Measurements from ENCODE around the gene RDH14. TPM values are rescaled to one million over a fixed set of nuclear protein-coding genes. Genes with fewer than 3 reads are reported as not detected.

The RDH14 gene
- total and polyA plus RNA-seq, 10 donors: 14.2 to 26.0 (median 19.1) TPM

DNA sequence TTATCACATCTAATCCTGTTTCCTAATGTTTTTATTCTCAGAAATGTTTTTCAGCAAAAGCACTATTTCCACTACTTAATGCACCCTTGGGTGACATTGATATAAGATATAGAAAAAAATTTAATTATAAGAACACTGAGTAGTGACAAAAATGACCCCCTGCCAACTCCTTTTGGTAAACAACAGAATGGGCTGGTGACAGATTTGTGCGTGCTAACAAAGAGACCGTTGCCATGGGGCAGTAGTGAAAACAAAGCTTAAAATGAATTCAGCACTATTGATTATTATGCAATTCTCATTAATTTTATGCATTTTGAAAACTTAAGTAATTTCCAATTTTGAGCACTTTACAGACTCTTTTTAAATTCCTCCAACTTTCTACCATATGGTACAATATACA, 33.1 kb downstream of the RDH14 start:
- intact Hi-C loops (cut with DNase I; ENCODE audit: low total_unique reads): loop anchor here (10.0 kb wide), 1 partner anchor 217 kb away; no protein-coding TSS in a partner anchor

DNA sequence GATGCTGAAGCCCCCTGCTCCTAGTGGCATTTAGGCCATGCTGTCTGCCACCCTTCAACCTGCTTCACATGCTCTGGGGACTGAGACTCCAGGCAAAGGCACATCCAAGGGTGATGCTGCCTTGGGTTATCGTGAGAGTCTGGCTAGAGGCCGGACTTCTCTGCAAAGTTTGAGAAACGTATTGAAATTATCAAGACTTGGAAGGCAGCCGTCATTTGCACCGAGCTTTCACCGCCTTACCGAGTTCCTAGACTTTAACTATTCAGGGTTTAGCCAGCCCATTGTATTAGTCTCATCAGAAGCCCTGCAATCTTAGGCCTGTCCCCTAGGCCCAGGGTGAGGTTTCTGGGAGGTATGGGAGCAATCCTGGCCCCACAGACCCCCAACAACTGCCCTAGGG, 34.0 kb downstream of the RDH14 start:
- Histone ChIP-seq H3K36me3 (no peaks in the 10 kb centered on the region), H3K9me3 (no peaks in the 10 kb centered on the region), H3K27ac (no peak overlapping the region), H3K4me3 (no peak overlapping the region), H3K4me1 (no peaks in the 10 kb centered on the region), H3K27me3 (replicated peaks in 1 of 7) (no peaks in the 10 kb centered on the region)
- TF ChIP-seq POLR2AphosphoS5 (IDR thresholded peaks at IDR 0.05) (no peak), POLR2A (IDR thresholded peaks at IDR 0.05) (no peak)
- TF ChIP-seq, protein P1, sequence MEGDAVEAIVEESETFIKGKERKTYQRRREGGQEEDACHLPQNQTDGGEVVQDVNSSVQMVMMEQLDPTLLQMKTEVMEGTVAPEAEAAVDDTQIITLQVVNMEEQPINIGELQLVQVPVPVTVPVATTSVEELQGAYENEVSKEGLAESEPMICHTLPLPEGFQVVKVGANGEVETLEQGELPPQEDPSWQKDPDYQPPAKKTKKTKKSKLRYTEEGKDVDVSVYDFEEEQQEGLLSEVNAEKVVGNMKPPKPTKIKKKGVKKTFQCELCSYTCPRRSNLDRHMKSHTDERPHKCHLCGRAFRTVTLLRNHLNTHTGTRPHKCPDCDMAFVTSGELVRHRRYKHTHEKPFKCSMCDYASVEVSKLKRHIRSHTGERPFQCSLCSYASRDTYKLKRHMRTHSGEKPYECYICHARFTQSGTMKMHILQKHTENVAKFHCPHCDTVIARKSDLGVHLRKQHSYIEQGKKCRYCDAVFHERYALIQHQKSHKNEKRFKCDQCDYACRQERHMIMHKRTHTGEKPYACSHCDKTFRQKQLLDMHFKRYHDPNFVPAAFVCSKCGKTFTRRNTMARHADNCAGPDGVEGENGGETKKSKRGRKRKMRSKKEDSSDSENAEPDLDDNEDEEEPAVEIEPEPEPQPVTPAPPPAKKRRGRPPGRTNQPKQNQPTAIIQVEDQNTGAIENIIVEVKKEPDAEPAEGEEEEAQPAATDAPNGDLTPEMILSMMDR (IDR thresholded peaks at IDR 0.05 in 8 of 11, conservative IDR thresholded peaks at IDR 0.05 in 3 of 11): no peak
- 70 to 89% (median 82%) methylated on average over 7 of the region's 7 CpGs for WGBS, 5 donors
- DNase-seq: no peak
- intact Hi-C loops (cut with DNase I; ENCODE audit: low total_unique reads): loop anchor here (10.0 kb wide), 1 partner anchor 218 kb away; no protein-coding TSS in a partner anchor

More for the DNA sequence above, 33.1 kb downstream of the RDH14 start:
- H3K36me3 ChIP-seq: no peaks in the 10 kb centered on the region
- no peak overlapping the region for H3K4me3 ChIP-seq
- H3K4me1 ChIP-seq: no peaks in the 10 kb centered on the region
- H3K27ac ChIP-seq: no peak overlapping the region
- H3K9me3 ChIP-seq: no peaks in the 10 kb centered on the region
- 86 to 92% (median 89%) methylated on average over 2 of the region's 2 CpGs for WGBS, 5 donors
- no peaks in the 10 kb centered on the region for H3K27me3 ChIP-seq (replicated peaks in 1 of 7)
- no peak for TF ChIP-seq POLR2AphosphoS5 (IDR thresholded peaks at IDR 0.05)
- TF ChIP-seq, protein P1 (IDR thresholded peaks at IDR 0.05 in 8 of 11, conservative IDR thresholded peaks at IDR 0.05 in 3 of 11): no peak
- TF ChIP-seq POLR2A (IDR thresholded peaks at IDR 0.05): no peak
- DNase-seq: no peak

DNA sequence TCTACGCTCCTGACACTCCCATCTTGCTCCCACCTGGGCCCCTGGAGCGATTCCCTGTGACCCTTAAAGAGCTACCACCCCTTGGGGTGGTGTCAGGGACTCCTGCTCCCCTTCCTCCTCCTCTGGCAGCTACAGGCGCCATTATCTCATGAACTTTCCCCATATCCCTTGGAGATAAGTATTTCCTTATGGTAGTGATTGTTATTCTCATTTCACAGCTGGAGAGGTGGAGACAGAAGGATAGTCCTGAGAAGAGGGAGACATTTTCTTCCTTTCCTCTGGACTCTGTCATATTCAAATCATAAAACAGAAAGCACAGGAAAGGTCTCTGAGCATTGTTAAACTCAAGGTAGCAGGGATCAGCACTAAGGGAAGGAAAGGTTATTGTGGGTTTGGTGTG, 34.6 kb downstream of the RDH14 start:
- Histone ChIP-seq H3K27me3 (replicated peaks in 1 of 7) (no peaks in the 10 kb centered on the region), H3K36me3 (no peaks in the 10 kb centered on the region), H3K27ac (no peak overlapping the region), H3K9me3 (no peaks in the 10 kb centered on the region), H3K4me3 (no peak overlapping the region), H3K4me1 (no peaks in the 10 kb centered on the region)
- no peak for DNase-seq
- intact Hi-C loops (cut with DNase I; ENCODE audit: low total_unique reads): loop anchor here (10.0 kb wide), 1 partner anchor 219 kb away; no protein-coding TSS in a partner anchor
- WGBS, 5 donors: 79 to 93% (median 86%) methylated on average over 3 of the region's 3 CpGs
- no peak for TF ChIP-seq POLR2A (IDR thresholded peaks at IDR 0.05)
- TF ChIP-seq, protein P1 (IDR thresholded peaks at IDR 0.05 in 8 of 11, conservative IDR thresholded peaks at IDR 0.05 in 3 of 11): no peak
- no peak for TF ChIP-seq POLR2AphosphoS5 (IDR thresholded peaks at IDR 0.05)

DNA sequence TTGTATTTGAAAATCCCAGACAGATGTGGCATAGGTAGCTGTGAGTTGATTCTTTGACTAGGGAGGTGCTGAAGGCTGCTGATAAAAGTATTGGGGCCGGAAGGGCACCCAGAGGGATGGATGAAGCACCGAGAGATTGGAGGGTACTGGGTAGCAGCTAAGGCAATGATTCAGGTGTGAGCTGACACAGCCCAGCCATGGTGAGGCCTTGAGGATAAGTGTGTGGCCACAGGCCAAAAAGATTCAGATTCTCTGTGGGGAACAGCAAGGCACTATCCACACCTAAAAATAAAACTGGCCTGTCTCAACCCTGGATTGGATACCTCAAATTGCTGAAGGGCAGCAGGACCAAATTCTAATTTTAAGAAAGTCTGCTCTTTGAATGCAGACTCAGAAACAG, 35.2 kb downstream of the RDH14 start:
- intact Hi-C loops (cut with DNase I; ENCODE audit: low total_unique reads): loop anchor here (10.0 kb wide), 1 partner anchor 220 kb away; no protein-coding TSS in a partner anchor
- no peak for DNase-seq
- Histone ChIP-seq H3K9me3 (no peaks in the 10 kb centered on the region), H3K27me3 (replicated peaks in 1 of 7) (peaks cover 0 to 2% (median 0%) of the 10 kb centered on the region in 7 donors), H3K36me3 (no peaks in the 10 kb centered on the region), H3K4me1 (no peaks in the 10 kb centered on the region), H3K4me3 (no peak overlapping the region), H3K27ac (no peak overlapping the region)
- no peak for TF ChIP-seq POLR2A (IDR thresholded peaks at IDR 0.05)
- TF ChIP-seq, protein P1 (IDR thresholded peaks at IDR 0.05 in 8 of 11, conservative IDR thresholded peaks at IDR 0.05 in 3 of 11): no peak
- TF ChIP-seq POLR2AphosphoS5 (IDR thresholded peaks at IDR 0.05): no peak
- 81 to 91% (median 87%) methylated on average over 2 of the region's 2 CpGs for WGBS, 5 donors
